A549 (cell line): Measurements from ENCODE around the gene CHKB. TPM values are rescaled to one million over a fixed set of nuclear protein-coding genes. Genes with fewer than 3 reads are reported as not detected.

Experiments used
- ATAC-seq, 2 experiments: fragments of 200-7000 bp in 1 of 2; fragments of >200 bp in 1 of 2; cut with Nextera tagmentation in 1 of 2; cut with Tn5 transposase in 1 of 2; 3 replicates each; pipeline versions ENCODE4 v1.8.0 to v1.9.1; 2018 to 2020; ENCODE audit warnings: mild to moderate bottlenecking in 1 of 2, moderate library complexity in 1 of 2
- CTCF ChIA-PET: fragments of 300-600 bp; sonication (Branson Sonifier 250); formaldehyde crosslinking; extraction: SDS; loops from one replicate; lab custom pipeline; 2021; ENCODE audit warnings: antibody characterized with exemption, inconsistent platforms; lab: Yijun Ruan, JAX
- POLR2A ChIA-PET: fragments of 350-600 bp; formaldehyde crosslinking; extraction: SDS; loops from one replicate; lab custom pipeline; 2021; ENCODE audit warnings: antibody characterized with exemption, inconsistent platforms; lab: Yijun Ruan, JAX
- DNase-seq, 2 experiments: peaks; one replicate each; pipeline versions ENCODE4 v3.0.0 to v3.0.0-alpha.2; 2011 to 2016; ENCODE audit warnings: low read depth in 1 of 2, low spot score in 1 of 2
- FAIRE-seq: peaks from 2 replicates; lab custom pipeline; 2011; peaks lifted over from hg19 to GRCh38; lab: Jason Lieb, UNC
- H3K27ac ChIP-seq, 2 experiments: fragments of >200 bp; sonication (Bioruptor Twin); formaldehyde crosslinking; 3 replicates each; pipeline ENCODE4 v1.5.1; 2016 to 2017
- H3K4me1 ChIP-seq: fragments of >200 bp; sonication (Bioruptor Twin); formaldehyde crosslinking; 3 replicates; pipeline ENCODE4 v1.6.1; 2016
- H3K4me2 ChIP-seq: fragments of >200 bp; sonication (Bioruptor Twin); formaldehyde crosslinking; 3 replicates; pipeline ENCODE4 v1.6.1; 2016
- H3K4me3 ChIP-seq: fragments of >200 bp; sonication (Bioruptor Twin); formaldehyde crosslinking; 3 replicates; pipeline ENCODE4 v1.5.1; 2016
- H3K9me3 ChIP-seq: fragments of >200 bp; sonication (Bioruptor Twin); formaldehyde crosslinking; 3 replicates; pipeline ENCODE4 v1.6.1; 2016
- CBX2 ChIP-seq: fragments of 200-600 bp; sonication (generic); IDR thresholded peaks from 2 replicates; pipeline ENCODE4 v1.6.1; 2016; ENCODE audit warnings: low read depth, mild to moderate bottlenecking, borderline replicate concordance
- CBX8 ChIP-seq: fragments of 200-600 bp; sonication (generic); IDR thresholded peaks from 2 replicates; pipeline ENCODE4 v1.6.1; 2016
- CEBPB ChIP-seq, 2 experiments: fragments of >200 bp in 1 of 2; sonication (Bioruptor Twin) in 1 of 2; formaldehyde crosslinking in 1 of 2; IDR thresholded peaks; 2 replicates each; pipeline ENCODE4 v1.6.1; 2012 to 2016
- ESRRA ChIP-seq: fragments of 150-350 bp; IDR thresholded peaks from 2 replicates; pipeline ENCODE4 v1.6.1; 2014; ENCODE audit warnings: mild to moderate bottlenecking, low read length, borderline replicate concordance
- FOXS1 ChIP-seq: fragments of 250-450 bp; sonication (Bioruptor Pico); IDR thresholded peaks from 2 replicates; pipeline ENCODE4 v1.5.0; 2020; ENCODE audit warnings: mild to moderate bottlenecking, moderate library complexity
- HEYL ChIP-seq: fragments of 250-450 bp; sonication (Bioruptor Pico); IDR thresholded peaks from 2 replicates; pipeline ENCODE4 v1.8.0; 2021; ENCODE audit warnings: mild to moderate bottlenecking, moderate library complexity
- HMGXB4 ChIP-seq: fragments of 250-450 bp; sonication (Bioruptor Pico); IDR thresholded peaks from 2 replicates; pipeline ENCODE4 v1.5.0; 2021; ENCODE audit warnings: mild to moderate bottlenecking, moderate library complexity, borderline replicate concordance
- HOXB13 ChIP-seq: fragments of 250-450 bp; sonication (Bioruptor Pico); IDR thresholded peaks from 2 replicates; pipeline ENCODE4 v1.5.0; 2020; ENCODE audit warnings: low read depth, mild to moderate bottlenecking, moderate library complexity
- KDM5A ChIP-seq: fragments of 200-600 bp; sonication (generic); IDR thresholded peaks from 2 replicates; pipeline ENCODE4 v1.6.1; 2016; ENCODE audit warnings: antibody characterized with exemption, mild to moderate bottlenecking
- MAFK ChIP-seq: fragments of 450-650 bp; IDR thresholded peaks from 2 replicates; pipeline ENCODE4 v1.6.1; 2014; ENCODE audit not compliant: partially characterized antibody
- MAX ChIP-seq: IDR thresholded peaks from 2 replicates; pipeline ENCODE4 v1.6.1; 2012
- MAZ ChIP-seq: fragments of 150-350 bp; IDR thresholded peaks from 2 replicates; pipeline ENCODE4 v1.6.1; 2014; ENCODE audit warnings: antibody characterized with exemption, low read depth, low read length, borderline replicate concordance
- NR3C1 ChIP-seq: fragments of >200 bp; sonication (Bioruptor Twin); formaldehyde crosslinking; IDR thresholded peaks from 3 replicates; pipeline ENCODE4 v1.6.1; 2017
- RAD21 ChIP-seq, 2 experiments: fragments of >200 bp in 1 of 2; sonication (Bioruptor Twin) in 1 of 2; formaldehyde crosslinking in 1 of 2; IDR thresholded peaks in 1 of 2; conservative IDR thresholded peaks in 1 of 2; 2 replicates in 1 of 2; 3 replicates in 1 of 2; pipeline ENCODE4 v1.6.1; 2012 to 2018; ENCODE audit warnings: inconsistent platforms in 1 of 2
- RFX5 ChIP-seq: fragments of 450-650 bp; IDR thresholded peaks from 2 replicates; pipeline ENCODE4 v1.7.1; 2014; ENCODE audit warnings: antibody characterized with exemption, mild to moderate bottlenecking, moderate library complexity
- RNF2 ChIP-seq: fragments of 200-600 bp; sonication (generic); IDR thresholded peaks from 2 replicates; pipeline ENCODE4 v1.6.1; 2016; ENCODE audit warnings: low read depth, mild to moderate bottlenecking, antibody characterized with exemption, moderate library complexity, borderline replicate concordance
- SMC3 ChIP-seq: fragments of >200 bp; sonication (Bioruptor Twin); formaldehyde crosslinking; IDR thresholded peaks from 3 replicates; pipeline ENCODE4 v1.6.1; 2018; ENCODE audit warnings: inconsistent platforms
- SREBF2 ChIP-seq: fragments of 450-650 bp; IDR thresholded peaks from 2 replicates; pipeline ENCODE4 v1.6.1; 2014; ENCODE audit warnings: mild to moderate bottlenecking, moderate library complexity
- TP53 ChIP-seq: fragments of 250-450 bp; sonication (Bioruptor Pico); IDR thresholded peaks from 2 replicates; pipeline ENCODE4 v1.5.0; 2021; ENCODE audit warnings: mild to moderate bottlenecking, moderate library complexity
- ZFP36 ChIP-seq: fragments of 450-650 bp; IDR thresholded peaks from 2 replicates; pipeline ENCODE4 v1.6.1; 2014; ENCODE audit warnings: borderline replicate concordance; ENCODE audit not compliant: partially characterized antibody
- ZSCAN20 ChIP-seq: fragments of 250-450 bp; sonication (Bioruptor Pico); IDR thresholded peaks from 2 replicates; pipeline ENCODE4 v1.8.0; 2022; ENCODE audit warnings: mild to moderate bottlenecking, moderate library complexity
- WGBS: methylation state at CpG from one replicate; pipeline ENCODE4 v1.1.6; 2017; ENCODE audit errors: missing lambda C conversion rate; 5-methylcytosine and 5-hydroxymethylcytosine counted together
- polyA plus RNA-seq, 4 experiments: library from polyadenylated mRNA; depleted of rRNA in 3 of 4; stranded (reverse); fragments of >200 nt; fragmentation: RNase III in 1 of 4; extraction: RNeasy Plus Mini Kit Qiagen cat#74134 plus additional on column Dnase treatment in 1 of 4; gene quantifications; 2 replicates in 3 of 4; 3 replicates in 1 of 4; pipeline ENCODE4 v1.2.3, GENCODE V29; 2011 to 2017
- TF ChIP-seq, protein P1 (sequence below): fragments of 250-450 bp; sonication (Bioruptor Pico); IDR thresholded peaks from 2 replicates; pipeline ENCODE4 v1.5.0; 2020; ENCODE audit warnings: low read depth, mild to moderate bottlenecking, moderate library complexity
- TF ChIP-seq, protein P2 (sequence below): fragments of >200 bp; sonication (Bioruptor Twin); formaldehyde crosslinking; IDR thresholded peaks from 3 replicates; pipeline ENCODE4 v1.5.1; 2016
- TF ChIP-seq, protein P3 (sequence below): IDR thresholded peaks from 2 replicates; pipeline ENCODE4 v1.6.1; 2012; ENCODE audit warnings: low read depth, borderline replicate concordance
- TF ChIP-seq, protein P4 (sequence below): fragments of >200 bp; sonication (Bioruptor Twin); formaldehyde crosslinking; IDR thresholded peaks from 3 replicates; pipeline ENCODE4 v1.6.1; 2016

The CHKB gene
- polyA plus RNA-seq, 2 of the 4 experiments (the other 2 are of a cell fraction), result 16.4 to 25.8 TPM

- Histone ChIP-seq H3K4me2 (no peak overlapping the region), H3K4me1 (no peaks in the 10 kb centered on the region), H3K4me3 (no peak overlapping the region), H3K27ac (no peak overlapping the region), H3K9me3 (no peaks in the 10 kb centered on the region)
- FAIRE-seq (no peak), DNase-seq (no peak), ATAC-seq (no peak)
- POLR2A ChIA-PET, result no interaction called here
- 68% methylated on average over 9 of the region's 18 CpGs for WGBS
- TF ChIP-seq NR3C1, result no peak
- TF ChIP-seq, protein P1, sequence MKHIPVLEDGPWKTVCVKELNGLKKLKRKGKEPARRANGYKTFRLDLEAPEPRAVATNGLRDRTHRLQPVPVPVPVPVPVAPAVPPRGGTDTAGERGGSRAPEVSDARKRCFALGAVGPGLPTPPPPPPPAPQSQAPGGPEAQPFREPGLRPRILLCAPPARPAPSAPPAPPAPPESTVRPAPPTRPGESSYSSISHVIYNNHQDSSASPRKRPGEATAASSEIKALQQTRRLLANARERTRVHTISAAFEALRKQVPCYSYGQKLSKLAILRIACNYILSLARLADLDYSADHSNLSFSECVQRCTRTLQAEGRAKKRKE (CRISPR knock-in tag), result no peak
- TF ChIP-seq HEYL (CRISPR knock-in tag), result no peak
- TF ChIP-seq HMGXB4 (CRISPR knock-in tag), result no peak
- TF ChIP-seq ZSCAN20 (CRISPR knock-in tag), result no peak
- no peak for TF ChIP-seq MAFK
- no peak for TF ChIP-seq ESRRA
- TF ChIP-seq TP53 (CRISPR knock-in tag), result no peak
- no peak for TF ChIP-seq MAX
- TF ChIP-seq CBX8, result no peak
- no peak for TF ChIP-seq CEBPB (IDR thresholded peaks at IDR 0.05)
- TF ChIP-seq, protein P2, sequence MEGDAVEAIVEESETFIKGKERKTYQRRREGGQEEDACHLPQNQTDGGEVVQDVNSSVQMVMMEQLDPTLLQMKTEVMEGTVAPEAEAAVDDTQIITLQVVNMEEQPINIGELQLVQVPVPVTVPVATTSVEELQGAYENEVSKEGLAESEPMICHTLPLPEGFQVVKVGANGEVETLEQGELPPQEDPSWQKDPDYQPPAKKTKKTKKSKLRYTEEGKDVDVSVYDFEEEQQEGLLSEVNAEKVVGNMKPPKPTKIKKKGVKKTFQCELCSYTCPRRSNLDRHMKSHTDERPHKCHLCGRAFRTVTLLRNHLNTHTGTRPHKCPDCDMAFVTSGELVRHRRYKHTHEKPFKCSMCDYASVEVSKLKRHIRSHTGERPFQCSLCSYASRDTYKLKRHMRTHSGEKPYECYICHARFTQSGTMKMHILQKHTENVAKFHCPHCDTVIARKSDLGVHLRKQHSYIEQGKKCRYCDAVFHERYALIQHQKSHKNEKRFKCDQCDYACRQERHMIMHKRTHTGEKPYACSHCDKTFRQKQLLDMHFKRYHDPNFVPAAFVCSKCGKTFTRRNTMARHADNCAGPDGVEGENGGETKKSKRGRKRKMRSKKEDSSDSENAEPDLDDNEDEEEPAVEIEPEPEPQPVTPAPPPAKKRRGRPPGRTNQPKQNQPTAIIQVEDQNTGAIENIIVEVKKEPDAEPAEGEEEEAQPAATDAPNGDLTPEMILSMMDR, result no peak
- no peak for TF ChIP-seq ZFP36
- CTCF ChIA-PET, result interaction anchor here (1.2 kb wide), 1 partner anchor 81 kb away, joined by 4 read pairs; the partner anchor contains the start of gene SCO2
These were observed 24.5 kb upstream of the CHKB start for GRCh38 chr22:50606946-50607658.

DNA sequence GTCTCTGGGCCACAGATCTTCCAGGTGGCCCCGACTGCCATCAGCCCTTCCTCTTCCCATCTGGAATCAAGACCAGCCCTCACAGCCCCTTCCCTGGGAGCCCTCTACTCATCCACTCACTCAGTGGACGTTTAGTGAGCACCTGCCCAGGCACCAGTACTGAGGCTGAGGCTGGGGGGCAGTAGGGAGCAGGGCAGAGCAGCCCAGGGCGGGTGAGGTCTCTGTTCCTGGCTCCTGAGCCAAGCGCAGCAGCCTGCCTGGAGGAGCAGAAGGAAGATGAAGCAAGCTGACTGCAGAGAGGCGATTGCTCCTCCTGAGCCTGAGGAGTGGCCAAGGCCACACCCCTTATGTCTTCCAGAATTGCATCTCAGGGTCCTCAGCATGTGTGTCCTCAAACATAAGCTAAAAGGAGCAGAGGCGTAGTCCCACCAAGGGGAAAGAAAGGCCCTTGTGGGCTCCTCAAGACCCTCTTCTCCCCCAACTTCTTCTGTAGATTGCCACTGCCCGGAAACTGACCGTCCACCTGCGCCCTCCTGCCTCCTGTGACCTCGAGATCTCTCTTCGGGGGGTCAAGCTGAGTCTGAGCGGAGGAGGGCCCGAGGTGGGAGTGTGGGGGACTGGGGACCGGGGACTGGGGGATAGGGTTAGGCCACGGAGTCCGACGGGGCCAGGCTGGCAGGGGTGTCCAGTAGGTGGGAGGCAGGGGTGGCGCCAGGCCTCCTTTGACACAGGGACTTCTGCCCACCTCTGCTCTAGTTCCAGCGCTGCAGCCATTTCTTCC, 23.7 kb upstream of the CHKB start:
- WGBS, result 74% methylated on average over 13 of the region's 19 CpGs
- H3K27ac ChIP-seq, result no peak overlapping the region
- no peak for TF ChIP-seq RAD21 (conservative IDR thresholded peaks at IDR 0.05 in 1 of 2, IDR thresholded peaks at IDR 0.05 in 1 of 2)
- TF ChIP-seq MAZ, result no peak
- no peak for TF ChIP-seq HEYL (CRISPR knock-in tag)
- TF ChIP-seq KDM5A, result no peak
- TF ChIP-seq, protein P3, sequence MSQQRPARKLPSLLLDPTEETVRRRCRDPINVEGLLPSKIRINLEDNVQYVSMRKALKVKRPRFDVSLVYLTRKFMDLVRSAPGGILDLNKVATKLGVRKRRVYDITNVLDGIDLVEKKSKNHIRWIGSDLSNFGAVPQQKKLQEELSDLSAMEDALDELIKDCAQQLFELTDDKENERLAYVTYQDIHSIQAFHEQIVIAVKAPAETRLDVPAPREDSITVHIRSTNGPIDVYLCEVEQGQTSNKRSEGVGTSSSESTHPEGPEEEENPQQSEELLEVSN, result no peak
- no peak for TF ChIP-seq RNF2
- TF ChIP-seq MAFK, result no peak
- TF ChIP-seq CBX2, result no peak
- TF ChIP-seq HOXB13 (CRISPR knock-in tag), result no peak
- TF ChIP-seq SMC3, result no peak
- TF ChIP-seq, protein P1 (CRISPR knock-in tag), result no peak
- TF ChIP-seq, protein P4, sequence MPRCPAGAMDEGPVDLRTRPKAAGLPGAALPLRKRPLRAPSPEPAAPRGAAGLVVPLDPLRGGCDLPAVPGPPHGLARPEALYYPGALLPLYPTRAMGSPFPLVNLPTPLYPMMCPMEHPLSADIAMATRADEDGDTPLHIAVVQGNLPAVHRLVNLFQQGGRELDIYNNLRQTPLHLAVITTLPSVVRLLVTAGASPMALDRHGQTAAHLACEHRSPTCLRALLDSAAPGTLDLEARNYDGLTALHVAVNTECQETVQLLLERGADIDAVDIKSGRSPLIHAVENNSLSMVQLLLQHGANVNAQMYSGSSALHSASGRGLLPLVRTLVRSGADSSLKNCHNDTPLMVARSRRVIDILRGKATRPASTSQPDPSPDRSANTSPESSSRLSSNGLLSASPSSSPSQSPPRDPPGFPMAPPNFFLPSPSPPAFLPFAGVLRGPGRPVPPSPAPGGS, result no peak
- TF ChIP-seq SREBF2, result no peak
- no peak for TF ChIP-seq RFX5
- no peak for TF ChIP-seq FOXS1 (CRISPR knock-in tag)
- TF ChIP-seq ZFP36, result no peak
- TF ChIP-seq TP53 (CRISPR knock-in tag), result no peak
- TF ChIP-seq, all 56 proteins: peak for 0
- FAIRE-seq (no peak), ATAC-seq (peak in 1 of 2 experiments; percentile 59; a peak in 3 of 6 replicates), DNase-seq (no peak)
- Histone ChIP-seq H3K4me1 (peaks cover under 1% of the 10 kb centered on the region; the same call in 1 of the 3 replicates), H3K4me3 (no peak overlapping the region), H3K4me2 (no peak overlapping the region), H3K9me3 (no peaks in the 10 kb centered on the region)
- ChIA-PET CTCF (interaction anchor here (0.6 to 1.2 kb wide), 2 partner anchors 14 to 81 kb away, joined by 3 to 4 read pairs; partner anchors contain the start of gene SCO2), POLR2A (no interaction called here)
